OCI-LY3 (cell line): ENCODE data around the gene ERF.

Source experiments
- H2AFZ ChIP-seq: fragments of 200-600, 300-600 bp; shearing (Covaris generic); 2 replicates; pipeline ENCODE4 v1.6.0; 2014; ENCODE audit warnings: antibody characterized with exemption, low read depth, low read length
- H3K27ac ChIP-seq: fragments of 200-600, 300-600 bp; sonication (generic); 2 replicates; pipeline ENCODE4 v1.5.1; 2014; ENCODE audit warnings: mild to moderate bottlenecking, low read length, moderate library complexity, mixed read lengths
- H3K27me3 ChIP-seq: fragments of 200-600, 300-600 bp; sonication (generic); 2 replicates; pipeline ENCODE4 v1.6.1; 2014; ENCODE audit warnings: low read depth, low read length, mixed read lengths
- H3K36me3 ChIP-seq: fragments of 200-600, 300-600 bp; sonication (generic); replicated peaks from 2 replicates; pipeline ENCODE3; 2014; ENCODE audit warnings: low read depth, low read length, mixed read lengths
- H3K4me1 ChIP-seq: fragments of 300-600, 200-600 bp; sonication (generic); 2 replicates; pipeline ENCODE4 v1.6.1; 2014; ENCODE audit warnings: low read length, mixed read lengths
- H3K4me2 ChIP-seq: fragments of 200-600, 300-600 bp; sonication (generic); 2 replicates; pipeline ENCODE4 v1.6.1; 2014; ENCODE audit warnings: low read length, mixed read lengths
- H3K4me3 ChIP-seq: fragments of 300-600, 200-600 bp; sonication (generic); 2 replicates; pipeline ENCODE4 v1.5.1; 2014; ENCODE audit warnings: antibody characterized with exemption, mild to moderate bottlenecking, low read length, moderate library complexity
- H3K79me2 ChIP-seq: fragments of 300-600, 200-600 bp; shearing (Covaris generic); 2 replicates; pipeline ENCODE4 v1.6.1; 2014; ENCODE audit warnings: mild to moderate bottlenecking, low read length, mixed read lengths
- H3K9ac ChIP-seq: fragments of 300-600, 200-600 bp; shearing (Covaris generic); 2 replicates; pipeline ENCODE4 v1.6.0; 2014; ENCODE audit warnings: mild to moderate bottlenecking, low read length, moderate library complexity
- H3K9me3 ChIP-seq: fragments of 200-600, 300-600 bp; shearing (Covaris generic); 2 replicates; pipeline ENCODE4 v1.6.1; 2014; ENCODE audit warnings: low read length, mixed read lengths; ENCODE audit not compliant: insufficient read depth
- H4K20me1 ChIP-seq: fragments of 200-600, 300-600 bp; sonication (generic); 2 replicates; pipeline ENCODE4 v1.6.1; 2016; ENCODE audit warnings: low read length, mixed read lengths; ENCODE audit not compliant: insufficient read depth
- CTCF ChIP-seq: fragments of 200-600, 300-600 bp; sonication (generic); IDR thresholded peaks from 2 replicates; pipeline ENCODE4 v1.5.1; 2014; ENCODE audit warnings: antibody characterized with exemption, low read length, low read depth
- EZH2phosphoT487 ChIP-seq: fragments of 200-600 bp; shearing (Covaris generic); IDR thresholded peaks from 2 replicates; pipeline ENCODE4 v1.6.1; 2018; ENCODE audit warnings: antibody characterized with exemption, mixed run types, low read depth

ERF gene

GRCh38 chr19:42247640-42248199 lies 7.2 kb downstream of the ERF start:
- no peak for TF ChIP-seq EZH2phosphoT487
- TF ChIP-seq CTCF = no peak
- H3K4me3 ChIP-seq = no peak overlapping the region
- H3K36me3 ChIP-seq = peaks cover 16% of the 10 kb centered on the region
- no peaks in the 10 kb centered on the region for H3K9me3 ChIP-seq
- peaks cover 42% of the 10 kb centered on the region for H3K79me2 ChIP-seq
- H3K4me1 ChIP-seq = peaks cover 28% of the 10 kb centered on the region
- H3K27me3 ChIP-seq = no peaks in the 10 kb centered on the region
- H3K27ac ChIP-seq = no peak overlapping the region
- H3K9ac ChIP-seq = no peak overlapping the region
- H3K4me2 ChIP-seq = no peak overlapping the region
- peaks cover 28% of the 10 kb centered on the region for H4K20me1 ChIP-seq
- H2AFZ ChIP-seq = no peak overlapping the region

GRCh38 chr19:42246922-42247639 lies 7.8 kb downstream of the ERF start:
- no peak overlapping the region for H3K9ac ChIP-seq
- no peak for TF ChIP-seq CTCF
- no peak for TF ChIP-seq EZH2phosphoT487
- H3K4me1 ChIP-seq = peaks cover 23% of the 10 kb centered on the region
- H3K36me3 ChIP-seq = peaks cover 15% of the 10 kb centered on the region
- peaks cover 23% of the 10 kb centered on the region for H4K20me1 ChIP-seq
- no peaks in the 10 kb centered on the region for H3K9me3 ChIP-seq
- no peak overlapping the region for H3K4me3 ChIP-seq
- no peaks in the 10 kb centered on the region for H3K27me3 ChIP-seq
- H3K79me2 ChIP-seq = peaks cover 37% of the 10 kb centered on the region
- H3K27ac ChIP-seq = peak overlapping the region; percentile 13; the same call in 1 of the 2 replicates
- H2AFZ ChIP-seq = no peak overlapping the region
- no peak overlapping the region; the same call in 1 of the 2 replicates for H3K4me2 ChIP-seq

- Histone ChIP-seq H3K9me3 (no peaks in the 10 kb centered on the region), H3K4me3 (no peak overlapping the region), H3K36me3 (peaks cover 15% of the 10 kb centered on the region), H3K4me1 (peaks cover 19% of the 10 kb centered on the region), H3K4me2 (peak overlapping the region; percentile 28; the same call in 1 of the 2 replicates), H3K27ac (peak overlapping the region; percentile 13; the same call in 1 of the 2 replicates), H3K79me2 (peaks cover 37% of the 10 kb centered on the region), H4K20me1 (peaks cover 17% of the 10 kb centered on the region), H3K27me3 (no peaks in the 10 kb centered on the region), H2AFZ (no peak overlapping the region), H3K9ac (no peak overlapping the region)
- no peak for TF ChIP-seq CTCF
- TF ChIP-seq EZH2phosphoT487 = no peak
Observed at GRCh38 chr19:42246143-42246921, 8.6 kb downstream of the ERF start.

- no peaks in the 10 kb centered on the region for H3K27me3 ChIP-seq
- H3K9ac ChIP-seq = peak overlapping the region; percentile 44
- TF ChIP-seq EZH2phosphoT487 = no peak
- TF ChIP-seq CTCF = no peak
- H3K9me3 ChIP-seq = no peaks in the 10 kb centered on the region
- H4K20me1 ChIP-seq = peaks cover 8% of the 10 kb centered on the region
- peak overlapping the region; percentile 24 for H2AFZ ChIP-seq
- H3K27ac ChIP-seq = peak overlapping the region; percentile 35
- peak overlapping the region; percentile 84 for H3K4me2 ChIP-seq
- peaks cover 29% of the 10 kb centered on the region for H3K4me1 ChIP-seq
- peaks cover 18% of the 10 kb centered on the region for H3K36me3 ChIP-seq
- H3K79me2 ChIP-seq = peaks cover 39% of the 10 kb centered on the region
- peak overlapping the region; percentile 82 for H3K4me3 ChIP-seq
Observed at GRCh38 chr19:42245231-42245630, 9.7 kb downstream of the ERF start.
